Measurements from ENCODE around the gene DTNBP1. TPM values are rescaled to one million over a fixed set of nuclear protein-coding genes. Genes with fewer than 3 reads are reported as not detected.
A peak's percentile ranks its signal among the peaks of the same experiment; 100 is the strongest.

DTNBP1 gene
- total RNA-seq, 2 experiments from 2014 or later: 9.8 to 28.0 TPM

GRCh38 chr6:15643542-15643941, 19.3 kb downstream of the DTNBP1 start:
- CTCF ChIA-PET (ENCODE audit: unreplicated experiment): no interaction called here

GRCh38 chr6:15642276-15642675, 20.6 kb downstream of the DTNBP1 start:
- peak; percentile 39 for DNase-seq (ENCODE audit: low spot score)
- intact Hi-C loops (cut with micrococcal nuclease; ENCODE audit: unreplicated experiment): no loop called here
- Histone ChIP-seq H3K9me2 (ENCODE audit: insufficient read depth, low read length) (no peaks in the 10 kb centered on the region), H3K79me2 (ENCODE audit: insufficient read depth, low read depth, low read length) (0 out of 2 replicates have a peak, but pooled peaks cover 4% of the 10 kb centered on the region), H2AFZ (ENCODE audit: low read length) (no peak overlapping the region), H3K27ac (ENCODE audit: low read depth, low read length, poor library complexity, severe bottlenecking) (no peak overlapping the region), H3K36me3 (ENCODE audit: insufficient read depth, low read length) (peaks cover 20% of the 10 kb centered on the region), H4K20me1 (ENCODE audit: insufficient read depth, low read length) (no peaks in the 10 kb centered on the region), H3K9me3 (ENCODE audit: low read length) (peaks cover 17% of the 10 kb centered on the region; the same call in 1 of the 2 replicates), H3K4me1 (ENCODE audit: insufficient read depth, low read length, poor library complexity, severe bottlenecking) (no peaks in the 10 kb centered on the region), H3K4me3 (ENCODE audit: low read depth, low read length, poor library complexity, severe bottlenecking) (no peak overlapping the region), H3K4me2 (ENCODE audit: low read length) (no peak overlapping the region)
- ChIA-PET POLR2A (interaction anchor here (1.3 kb wide), 1 partner anchor 11 kb away, joined by 3 read pairs; no protein-coding TSS in a partner anchor), CTCF (ENCODE audit: unreplicated experiment) (no interaction called here)
- no TSS peak for BruUV-seq (replicated peaks)
- no peak for TF ChIP-seq EZH2phosphoT487 (IDR thresholded peaks at IDR 0.05; ENCODE audit: borderline replicate concordance, low read depth, low read length)
- TF ChIP-seq CTCF (conservative IDR thresholded peaks at IDR 0.05; ENCODE audit: low read length): peak; percentile 73

More at GRCh38 chr6:15643542-15643941, 19.3 kb downstream of the DTNBP1 start:
- Histone ChIP-seq H2AFZ (ENCODE audit: low read length) (no peak overlapping the region), H3K4me1 (ENCODE audit: insufficient read depth, low read length, poor library complexity, severe bottlenecking) (no peaks in the 10 kb centered on the region), H3K4me3 (ENCODE audit: low read depth, low read length, poor library complexity, severe bottlenecking) (no peak overlapping the region), H3K79me2 (ENCODE audit: insufficient read depth, low read depth, low read length) (0 out of 2 replicates have a peak, but pooled peaks cover 4% of the 10 kb centered on the region), H4K20me1 (ENCODE audit: insufficient read depth, low read length) (no peaks in the 10 kb centered on the region), H3K27ac (ENCODE audit: low read depth, low read length, poor library complexity, severe bottlenecking) (no peak overlapping the region), H3K9me3 (ENCODE audit: low read length) (peaks cover 17% of the 10 kb centered on the region; the same call in 1 of the 2 replicates), H3K36me3 (ENCODE audit: insufficient read depth, low read length) (peaks cover 19% of the 10 kb centered on the region), H3K4me2 (ENCODE audit: low read length) (no peak overlapping the region), H3K9me2 (ENCODE audit: insufficient read depth, low read length) (no peaks in the 10 kb centered on the region)
- POLR2A ChIA-PET: interaction anchor here (1.3 to 1.7 kb wide), 2 partner anchors 12 to 16 kb away, joined by 3 to 12 read pairs; no protein-coding TSS in a partner anchor
- TF ChIP-seq CTCF (conservative IDR thresholded peaks at IDR 0.05; ENCODE audit: low read length) (no peak), EZH2phosphoT487 (IDR thresholded peaks at IDR 0.05; ENCODE audit: borderline replicate concordance, low read depth, low read length) (no peak)
- no peak for DNase-seq (ENCODE audit: low spot score)
- intact Hi-C loops (cut with micrococcal nuclease; ENCODE audit: unreplicated experiment): no loop called here
- BruUV-seq (replicated peaks): no TSS peak

- no TSS peak for BruUV-seq (replicated peaks)
- Histone ChIP-seq H3K9me3 (ENCODE audit: low read length) (peaks cover 9% of the 10 kb centered on the region; the same call in 1 of the 2 replicates), H3K36me3 (ENCODE audit: insufficient read depth, low read length) (peaks cover 29% of the 10 kb centered on the region), H3K4me2 (ENCODE audit: low read length) (no peak overlapping the region), H3K4me3 (ENCODE audit: low read depth, low read length, poor library complexity, severe bottlenecking) (no peak overlapping the region), H3K27ac (ENCODE audit: low read depth, low read length, poor library complexity, severe bottlenecking) (no peak overlapping the region), H3K79me2 (ENCODE audit: insufficient read depth, low read depth, low read length) (no peaks in the 10 kb centered on the region), H3K4me1 (ENCODE audit: insufficient read depth, low read length, poor library complexity, severe bottlenecking) (no peaks in the 10 kb centered on the region), H2AFZ (ENCODE audit: low read length) (no peak overlapping the region), H3K9me2 (ENCODE audit: insufficient read depth, low read length) (no peaks in the 10 kb centered on the region), H4K20me1 (ENCODE audit: insufficient read depth, low read length) (no peaks in the 10 kb centered on the region)
- CTCF ChIA-PET (ENCODE audit: unreplicated experiment): no interaction called here
- intact Hi-C loops (cut with micrococcal nuclease; ENCODE audit: unreplicated experiment): no loop called here
- TF ChIP-seq EZH2phosphoT487 (IDR thresholded peaks at IDR 0.05; ENCODE audit: borderline replicate concordance, low read depth, low read length): no peak
- TF ChIP-seq CTCF (conservative IDR thresholded peaks at IDR 0.05; ENCODE audit: low read length): no peak
- no peak for DNase-seq (ENCODE audit: low spot score)
- POLR2A ChIA-PET: no interaction called here
Observed at GRCh38 chr6:15638373-15638772, 24.5 kb downstream of the DTNBP1 start.

All from OCI-LY7 (cell line).